ENCODE measurements around the gene KCNS3. TPM values are rescaled to one million over a fixed set of nuclear protein-coding genes. Genes with fewer than 3 reads are reported as not detected.

KCNS3 gene
- total and polyA plus RNA-seq, 4 donors, result 15.4 to 45.9 (median 20.8) TPM

GRCh38 chr2:17876590-17876989, 1.9 kb upstream of the KCNS3 start:
- no peak overlapping the region for H3K4me3 ChIP-seq
- H3K27me3 ChIP-seq (ENCODE audit: control insufficient read depth in 3 of 3, insufficient read depth in 3 of 3, low read length in 2 of 3), result peaks cover 0 to 27% (median 22%) of the 10 kb centered on the region in 3 donors
- DNase-seq (no peak), ATAC-seq (ENCODE audit: insufficient read depth, low FRiP score) (no peak)
- H3K9me3 ChIP-seq (ENCODE audit: control insufficient read depth in 4 of 4, insufficient read depth in 3 of 4, low read length in 3 of 4), result peaks cover 0 to 2% (median 0%) of the 10 kb centered on the region in 4 donors
- H3K9ac ChIP-seq (ENCODE audit: insufficient read depth in 1 of 2, low read length in 2 of 2), result no peak overlapping the region
- peaks cover 0 to 10% (median 0%) of the 10 kb centered on the region in 5 donors for H3K4me1 ChIP-seq (ENCODE audit: control insufficient read depth in 5 of 5, insufficient read depth in 5 of 5, low read length in 5 of 5)
- no peaks in the 10 kb centered on the region for H3K36me3 ChIP-seq (ENCODE audit: control insufficient read depth in 4 of 4, insufficient read depth in 4 of 4, low read length in 4 of 4)
- no peak for TF ChIP-seq CTCF (IDR thresholded peaks at IDR 0.05; ENCODE audit: control extremely low read depth, extremely low read depth)
- WGBS, 2 donors, result 78 to 88% methylated on average over 4 of the region's 4 CpGs
- no peak overlapping the region for H3K27ac ChIP-seq (ENCODE audit: low read depth in 1 of 2, low read length in 1 of 2)

- Histone ChIP-seq H3K9me3 (ENCODE audit: control insufficient read depth in 4 of 4, insufficient read depth in 3 of 4, low read length in 3 of 4) (peaks cover 0 to 2% (median 0%) of the 10 kb centered on the region in 4 donors), H3K27ac (ENCODE audit: low read depth in 1 of 2, low read length in 1 of 2) (peak overlapping the region in 1 of 2 donors; percentile 80), H3K9ac (ENCODE audit: insufficient read depth in 1 of 2, low read length in 2 of 2) (no peak overlapping the region), H3K4me1 (ENCODE audit: control insufficient read depth in 5 of 5, insufficient read depth in 5 of 5, low read length in 5 of 5) (peaks cover 0 to 10% (median 0%) of the 10 kb centered on the region in 5 donors), H3K4me3 (peak overlapping the region; percentile 60), H3K36me3 (ENCODE audit: control insufficient read depth in 4 of 4, insufficient read depth in 4 of 4, low read length in 4 of 4) (no peaks in the 10 kb centered on the region), H3K27me3 (ENCODE audit: control insufficient read depth in 3 of 3, insufficient read depth in 3 of 3, low read length in 2 of 3) (peaks cover 0 to 27% (median 22%) of the 10 kb centered on the region in 3 donors)
- ATAC-seq (ENCODE audit: insufficient read depth, low FRiP score) (no peak), DNase-seq (peak; percentile 22 to 31 (median 31))
- WGBS, 2 donors, result 1 to 2% methylated on average over 28 of the region's 28 CpGs
- TF ChIP-seq CTCF (IDR thresholded peaks at IDR 0.05; ENCODE audit: control extremely low read depth, extremely low read depth), result no peak
These were observed 621 bp upstream of the KCNS3 start for GRCh38 chr2:17877811-17878280.

GRCh38 chr2:17879137-17879912, 858 bp downstream of the KCNS3 start:
- H3K9ac ChIP-seq (ENCODE audit: insufficient read depth in 1 of 2, low read length in 2 of 2), result no peak overlapping the region
- peak; percentile 73 for ATAC-seq (ENCODE audit: insufficient read depth, low FRiP score)

More at GRCh38 chr2:17879137-17879912, 858 bp downstream of the KCNS3 start:
- Histone ChIP-seq H3K9me3 (ENCODE audit: control insufficient read depth in 4 of 4, insufficient read depth in 3 of 4, low read length in 3 of 4) (peaks cover 0 to 2% (median 0%) of the 10 kb centered on the region in 4 donors), H3K36me3 (ENCODE audit: control insufficient read depth in 4 of 4, insufficient read depth in 4 of 4, low read length in 4 of 4) (no peaks in the 10 kb centered on the region), H3K4me1 (ENCODE audit: control insufficient read depth in 5 of 5, insufficient read depth in 5 of 5, low read length in 5 of 5) (peaks cover 0 to 10% (median 0%) of the 10 kb centered on the region in 5 donors), H3K4me3 (peak overlapping the region; percentile 63), H3K27ac (ENCODE audit: low read depth in 1 of 2, low read length in 1 of 2) (peak overlapping the region in 1 of 2 donors; percentile 95), H3K27me3 (ENCODE audit: control insufficient read depth in 3 of 3, insufficient read depth in 3 of 3, low read length in 2 of 3) (peaks cover 0 to 27% (median 20%) of the 10 kb centered on the region in 3 donors)
- TF ChIP-seq CTCF (IDR thresholded peaks at IDR 0.05; ENCODE audit: control extremely low read depth, extremely low read depth), result no peak
- WGBS, 2 donors, result 2 to 3% methylated on average over 41 to 49 of the region's 49 CpGs
- DNase-seq, result peak; percentile 67 to 83 (median 78)
